Spleen (tissue), 11 donors: ENCODE results near the gene KCTD14. TPM values are rescaled to one million over a fixed set of nuclear protein-coding genes. Genes with fewer than 3 reads are reported as not detected.

Experiments used
- DNase-seq: peaks from one replicate; pipeline ENCODE4 v3.0.0-alpha.2; 2020
- H3K27ac ChIP-seq, 8 donors: fragments of 200-600 bp; sonication (generic) in 7 of 8; 1 replicate in 4 of 8; 2 replicates in 4 of 8; pipeline versions ENCODE4 v1.5.0 to v1.8.0; 2016 to 2021; ENCODE audit warnings: inconsistent platforms in 4 of 8, mild to moderate bottlenecking in 4 of 8, moderate library complexity in 1 of 8
- H3K27me3 ChIP-seq, 7 donors: fragments of 200-600 bp; sonication (generic) in 6 of 7; replicated peaks in 1 of 7; 1 replicate in 4 of 7; 2 replicates in 3 of 7; pipeline versions ENCODE4 v1.5.0 to v1.8.0; 2016 to 2021; ENCODE audit warnings: inconsistent platforms in 3 of 7, mild to moderate bottlenecking in 1 of 7
- H3K36me3 ChIP-seq, 6 donors: fragments of 200-600 bp; sonication (generic) in 5 of 6; 1 replicate in 4 of 6; 2 replicates in 2 of 6; pipeline versions ENCODE4 v1.5.0 to v1.8.0; 2016 to 2021; ENCODE audit warnings: inconsistent platforms in 2 of 6
- H3K4me1 ChIP-seq, 6 donors: fragments of 200-600 bp; sonication (generic) in 5 of 6; 1 replicate in 3 of 6; 2 replicates in 3 of 6; pipeline versions ENCODE4 v1.5.0 to v1.8.0; 2016 to 2021; ENCODE audit warnings: inconsistent platforms in 3 of 6
- H3K4me3 ChIP-seq, 8 donors: fragments of 200-600 bp; sonication (generic) in 7 of 8; 1 replicate in 4 of 8; 2 replicates in 4 of 8; pipeline versions ENCODE4 v1.5.0 to v1.8.0; 2016 to 2021; ENCODE audit warnings: inconsistent platforms in 4 of 8, mild to moderate bottlenecking in 4 of 8, moderate library complexity in 2 of 8
- H3K9me3 ChIP-seq, 8 donors: fragments of 200-600 bp; sonication (generic) in 7 of 8; 1 replicate in 4 of 8; 2 replicates in 4 of 8; pipeline versions ENCODE4 v1.5.0 to v1.8.0; 2016 to 2021; ENCODE audit warnings: inconsistent platforms in 4 of 8
- POLR2A ChIP-seq, 3 donors: fragments of 450-650 bp; IDR thresholded peaks; one replicate each; pipeline ENCODE4 v1.5.1; 2017; ENCODE audit warnings: antibody characterized with exemption in 3 of 3, mild to moderate bottlenecking in 1 of 3
- POLR2AphosphoS5 ChIP-seq, 3 donors: sonication (generic); formaldehyde crosslinking; IDR thresholded peaks; one replicate each; pipeline ENCODE4 v1.5.1; 2017; ENCODE audit warnings: antibody characterized with exemption in 3 of 3
- WGBS, 5 donors: extraction: QIAGEN DNeasy Blood & Tissue Kit in 3 of 5; methylation state at CpG; one replicate each; pipeline versions ENCODE4 v1.1.5 to v1.1.7; 2013 to 2018; 5-methylcytosine and 5-hydroxymethylcytosine counted together
- intact Hi-C: fragments of 100-400 bp; cut with DNase I; formaldehyde crosslinking; loops from one replicate; pipeline ENCODE4 v1.15.0; 2023; ENCODE audit warnings: low total_unique reads
- polyA plus RNA-seq, 3 donors: library from polyadenylated mRNA; stranded (reverse); fragments of 200-250 nt; gene quantifications; one replicate each; pipeline ENCODE4 v1.2.1, GENCODE V29; 2013
- total RNA-seq, 7 donors: library from RNA; depleted of rRNA in 3 of 7; stranded (reverse); fragments of >200 nt in 3 of 7; fragmentation: NEBNext Ultra II Directional in 4 of 7; extraction: Animal tissue kit (Norgen Biotek cat#: 25700) in 4 of 7; gene quantifications; one replicate each; pipeline versions ENCODE4 v1.1.0 to v1.2.1, GENCODE V29; 2016 to 2021
- TF ChIP-seq, protein P1 (sequence below), 11 experiments: fragments of 200-600 bp in 7 of 11; fragments of 450-650 bp in 4 of 11; sonication (generic) in 4 of 11; IDR thresholded peaks in 8 of 11; conservative IDR thresholded peaks in 3 of 11; 1 replicate in 7 of 11; 2 replicates in 4 of 11; pipeline versions ENCODE4 v1.4.0 to v1.8.0; 2016 to 2021; ENCODE audit warnings: antibody characterized with exemption in 11 of 11, inconsistent platforms in 4 of 11, mild to moderate bottlenecking in 1 of 11
- donor health status: healthy with polysubstance abuse.
- donor health status: DM: no; HTN: no; CAD: no; lungs with moderate emphysema.
- donor health status: DM: no; HTN: no; CAD: no.
- donor health status: Bipolar disorder and iron deficiency.
- donor health status: healthy.
- donor health status: DM: no; HTN: no; CAD: no.
- donor health status: DM: yes; HTN: yes; CAD: no.

KCTD14 gene
- total and polyA plus RNA-seq, 10 donors = 0.20 to 0.82 (median 0.51) TPM; not detected in 2

DNA sequence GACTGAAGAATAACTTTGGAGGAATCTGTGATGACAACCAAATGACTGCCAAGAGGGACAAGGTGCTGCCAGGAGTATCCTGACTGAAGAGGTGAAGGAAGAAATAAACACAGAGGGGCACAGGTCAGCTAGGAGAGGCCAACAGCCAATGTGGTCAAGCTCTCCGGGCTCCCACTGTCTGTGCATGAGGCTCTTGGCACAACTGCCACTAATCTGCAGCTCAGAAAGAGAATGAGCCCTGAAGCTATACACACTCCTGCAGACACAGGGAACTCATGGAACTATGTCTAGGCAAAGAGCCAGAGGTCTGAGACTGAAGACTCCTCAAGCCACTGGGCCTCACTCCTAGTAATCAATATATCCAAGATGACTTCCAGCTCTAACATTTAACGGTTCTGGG lies 47.5 kb upstream of the KCTD14 start:
- 92 to 96% (median 94%) methylated on average over 2 of the region's 2 CpGs for WGBS, 5 donors

DNA sequence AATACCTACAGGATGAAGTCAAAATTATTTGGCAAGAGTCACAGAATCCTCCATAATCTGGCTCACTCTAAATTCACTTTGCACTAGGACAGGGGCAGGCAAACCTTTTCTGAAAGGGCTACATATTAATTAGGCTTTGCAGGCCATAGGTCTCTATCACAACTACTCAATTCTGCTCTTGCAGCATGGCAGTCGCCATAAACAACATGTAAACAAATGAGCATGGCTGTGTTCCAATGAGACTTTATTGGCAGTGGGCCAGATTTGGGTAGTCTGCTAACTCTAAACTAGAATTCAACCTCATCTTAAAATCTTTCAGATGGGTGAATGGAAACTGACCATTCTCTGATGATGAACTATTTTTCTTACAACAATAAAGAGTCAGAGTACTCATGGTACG lies 46.4 kb upstream of the KCTD14 start:
- H3K27ac ChIP-seq = no peak overlapping the region
- H3K4me1 ChIP-seq = peaks cover 0 to 11% (median 0%) of the 10 kb centered on the region in 6 donors
- 67 to 85% (median 76%) methylated on average over 2 of the region's 2 CpGs for WGBS, 5 donors
- H3K9me3 ChIP-seq = no peaks in the 10 kb centered on the region
- no peak for TF ChIP-seq POLR2AphosphoS5 (IDR thresholded peaks at IDR 0.05)
- TF ChIP-seq POLR2A (IDR thresholded peaks at IDR 0.05) = no peak
- TF ChIP-seq, protein P1, sequence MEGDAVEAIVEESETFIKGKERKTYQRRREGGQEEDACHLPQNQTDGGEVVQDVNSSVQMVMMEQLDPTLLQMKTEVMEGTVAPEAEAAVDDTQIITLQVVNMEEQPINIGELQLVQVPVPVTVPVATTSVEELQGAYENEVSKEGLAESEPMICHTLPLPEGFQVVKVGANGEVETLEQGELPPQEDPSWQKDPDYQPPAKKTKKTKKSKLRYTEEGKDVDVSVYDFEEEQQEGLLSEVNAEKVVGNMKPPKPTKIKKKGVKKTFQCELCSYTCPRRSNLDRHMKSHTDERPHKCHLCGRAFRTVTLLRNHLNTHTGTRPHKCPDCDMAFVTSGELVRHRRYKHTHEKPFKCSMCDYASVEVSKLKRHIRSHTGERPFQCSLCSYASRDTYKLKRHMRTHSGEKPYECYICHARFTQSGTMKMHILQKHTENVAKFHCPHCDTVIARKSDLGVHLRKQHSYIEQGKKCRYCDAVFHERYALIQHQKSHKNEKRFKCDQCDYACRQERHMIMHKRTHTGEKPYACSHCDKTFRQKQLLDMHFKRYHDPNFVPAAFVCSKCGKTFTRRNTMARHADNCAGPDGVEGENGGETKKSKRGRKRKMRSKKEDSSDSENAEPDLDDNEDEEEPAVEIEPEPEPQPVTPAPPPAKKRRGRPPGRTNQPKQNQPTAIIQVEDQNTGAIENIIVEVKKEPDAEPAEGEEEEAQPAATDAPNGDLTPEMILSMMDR (IDR thresholded peaks at IDR 0.05 in 8 of 11, conservative IDR thresholded peaks at IDR 0.05 in 3 of 11) = no peak
- intact Hi-C loops = no loop called here
- DNase-seq = no peak
- no peak overlapping the region for H3K4me3 ChIP-seq
- peaks cover 3 to 69% (median 51%) of the 10 kb centered on the region in 6 donors for H3K36me3 ChIP-seq
- no peaks in the 10 kb centered on the region for H3K27me3 ChIP-seq

More for the DNA sequence above, 47.5 kb upstream of the KCTD14 start:
- DNase-seq = no peak
- Histone ChIP-seq H3K4me3 (no peak overlapping the region), H3K36me3 (peaks cover 3 to 71% (median 51%) of the 10 kb centered on the region in 6 donors), H3K27me3 (no peaks in the 10 kb centered on the region), H3K9me3 (no peaks in the 10 kb centered on the region), H3K4me1 (peaks cover 4 to 23% (median 9%) of the 10 kb centered on the region in 6 donors), H3K27ac (no peak overlapping the region)
- TF ChIP-seq POLR2AphosphoS5 (IDR thresholded peaks at IDR 0.05) (no peak), POLR2A (IDR thresholded peaks at IDR 0.05) (no peak)
- TF ChIP-seq, protein P1 (IDR thresholded peaks at IDR 0.05 in 8 of 11, conservative IDR thresholded peaks at IDR 0.05 in 3 of 11) = no peak
- intact Hi-C loops = no loop called here

DNA sequence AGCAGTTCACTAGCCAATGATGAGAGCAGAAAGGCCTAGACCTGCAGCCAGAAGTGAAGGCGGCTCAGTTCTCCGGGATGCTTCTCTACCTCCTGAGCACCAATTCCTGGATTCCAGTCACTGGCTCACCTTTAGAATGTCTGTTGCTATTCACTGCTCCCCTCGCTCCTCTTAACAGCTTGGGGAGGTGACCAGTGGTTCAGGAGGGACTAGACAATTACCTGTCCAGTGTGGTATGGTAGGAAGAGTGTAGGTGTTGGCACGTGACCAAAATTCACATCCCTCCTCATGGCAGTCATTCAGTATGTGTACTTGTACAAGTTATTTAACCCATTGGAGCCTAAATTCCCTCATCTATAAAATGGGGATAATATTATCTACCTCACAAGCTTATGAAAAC lies 44.6 kb upstream of the KCTD14 start:
- Histone ChIP-seq H3K9me3 (no peaks in the 10 kb centered on the region), H3K27ac (no peak overlapping the region), H3K4me3 (no peak overlapping the region), H3K4me1 (peaks cover 0 to 3% (median 0%) of the 10 kb centered on the region in 6 donors), H3K36me3 (peaks cover 3 to 63% (median 51%) of the 10 kb centered on the region in 6 donors), H3K27me3 (no peaks in the 10 kb centered on the region)
- WGBS, 5 donors = 93 to 98% (median 95%) methylated on average over 4 of the region's 4 CpGs
- TF ChIP-seq, protein P1 (IDR thresholded peaks at IDR 0.05 in 8 of 11, conservative IDR thresholded peaks at IDR 0.05 in 3 of 11) = no peak
- TF ChIP-seq POLR2A (IDR thresholded peaks at IDR 0.05) (no peak), POLR2AphosphoS5 (IDR thresholded peaks at IDR 0.05) (no peak)
- intact Hi-C loops = no loop called here
- no peak for DNase-seq

DNA sequence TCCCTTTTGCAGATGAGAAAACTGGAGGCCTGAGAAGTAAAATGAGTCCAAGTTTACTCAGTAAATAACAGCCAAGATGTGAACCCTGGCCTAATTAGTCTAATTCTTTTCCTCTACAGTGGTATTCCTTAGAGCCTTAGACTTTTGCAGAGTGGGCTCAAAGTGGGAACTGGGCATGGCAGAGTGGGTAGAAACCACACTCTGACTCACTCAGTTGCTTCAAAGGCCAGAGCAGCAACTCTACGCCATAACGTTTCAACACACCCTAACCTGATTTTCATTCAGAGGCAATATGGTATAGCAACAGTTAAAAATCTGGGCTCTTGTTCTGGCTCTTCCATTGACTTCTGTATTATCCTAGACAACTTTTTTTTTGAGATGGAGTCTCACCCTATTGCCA lies 43.4 kb upstream of the KCTD14 start:
- no peak for DNase-seq
- TF ChIP-seq, protein P1 (IDR thresholded peaks at IDR 0.05 in 8 of 11, conservative IDR thresholded peaks at IDR 0.05 in 3 of 11) = no peak
- TF ChIP-seq POLR2AphosphoS5 (IDR thresholded peaks at IDR 0.05) (no peak), POLR2A (IDR thresholded peaks at IDR 0.05) (no peak)
- Histone ChIP-seq H3K27ac (no peak overlapping the region), H3K9me3 (no peaks in the 10 kb centered on the region), H3K4me3 (no peak overlapping the region), H3K4me1 (no peaks in the 10 kb centered on the region), H3K27me3 (no peaks in the 10 kb centered on the region), H3K36me3 (peaks cover 3 to 51% (median 39%) of the 10 kb centered on the region in 6 donors)
- intact Hi-C loops = no loop called here
- 56 to 91% (median 75%) methylated on average over 2 of the region's 2 CpGs for WGBS, 5 donors
